Body of pancreas (tissue), 4 donors: Measurements from ENCODE around the gene PLPPR3.

Experiments
- POLR2A ChIP-seq, 3 donors: fragments of 450-650 bp; IDR thresholded peaks; one replicate each; pipeline ENCODE4 v1.6.1; 2016; ENCODE audit warnings: antibody characterized with exemption in 3 of 3, mild to moderate bottlenecking in 2 of 3
- TF ChIP-seq, protein P1 (sequence below), 7 experiments: fragments of 450-650 bp in 4 of 7; fragments of 200-600 bp in 3 of 7; sonication (generic) in 3 of 7; IDR thresholded peaks; one replicate each; pipeline ENCODE4 v1.5.1; 2016 to 2019; ENCODE audit warnings: antibody characterized with exemption in 7 of 7

DNA sequence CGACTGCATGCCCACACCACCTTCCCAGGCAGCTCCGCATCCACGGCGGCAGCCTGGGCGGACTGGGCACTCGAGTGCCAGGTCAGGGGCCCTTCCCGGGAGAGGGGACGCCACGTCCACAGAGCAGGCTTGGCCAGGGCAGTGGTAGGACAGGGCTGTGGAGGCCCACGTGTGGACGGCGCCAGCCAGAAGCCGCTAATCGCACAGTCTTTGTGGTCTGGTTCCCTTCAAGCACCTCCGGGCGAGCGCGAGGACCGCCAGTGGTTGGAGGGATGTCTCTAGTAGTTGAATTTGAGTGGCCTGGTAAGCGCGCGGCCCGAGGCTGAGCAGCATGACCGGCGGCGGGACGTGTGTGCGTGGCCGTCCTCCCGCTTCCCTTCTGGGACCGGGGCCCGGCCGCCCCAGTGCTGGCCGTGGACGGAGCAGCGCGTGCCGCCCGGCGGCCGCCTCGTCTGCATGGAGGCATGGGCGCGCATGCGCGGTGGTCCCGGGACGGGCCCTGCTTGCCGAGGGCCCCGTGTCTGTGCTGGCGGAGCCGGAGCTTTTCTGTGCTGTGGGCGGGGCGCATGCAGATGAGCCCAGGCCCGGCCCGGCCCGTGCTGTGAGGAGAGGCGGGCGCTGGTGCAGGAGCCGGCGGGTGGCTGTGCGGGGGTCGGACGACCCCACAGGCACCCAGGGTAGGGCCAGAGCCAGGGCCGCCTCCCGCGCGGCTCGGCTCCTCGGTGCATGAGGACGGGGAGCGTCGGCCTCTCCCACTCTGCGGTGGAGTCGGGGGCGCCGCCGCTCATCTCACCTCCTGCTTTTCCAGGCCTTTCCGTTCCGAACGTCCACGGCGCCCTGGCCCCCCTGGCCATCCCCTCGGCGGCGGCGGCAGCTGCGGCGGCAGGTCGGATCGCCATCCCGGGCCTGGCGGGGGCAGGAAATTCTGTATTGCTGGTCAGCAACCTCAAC is 15.9 kb downstream of the PLPPR3 start:
- TF ChIP-seq, protein P1, sequence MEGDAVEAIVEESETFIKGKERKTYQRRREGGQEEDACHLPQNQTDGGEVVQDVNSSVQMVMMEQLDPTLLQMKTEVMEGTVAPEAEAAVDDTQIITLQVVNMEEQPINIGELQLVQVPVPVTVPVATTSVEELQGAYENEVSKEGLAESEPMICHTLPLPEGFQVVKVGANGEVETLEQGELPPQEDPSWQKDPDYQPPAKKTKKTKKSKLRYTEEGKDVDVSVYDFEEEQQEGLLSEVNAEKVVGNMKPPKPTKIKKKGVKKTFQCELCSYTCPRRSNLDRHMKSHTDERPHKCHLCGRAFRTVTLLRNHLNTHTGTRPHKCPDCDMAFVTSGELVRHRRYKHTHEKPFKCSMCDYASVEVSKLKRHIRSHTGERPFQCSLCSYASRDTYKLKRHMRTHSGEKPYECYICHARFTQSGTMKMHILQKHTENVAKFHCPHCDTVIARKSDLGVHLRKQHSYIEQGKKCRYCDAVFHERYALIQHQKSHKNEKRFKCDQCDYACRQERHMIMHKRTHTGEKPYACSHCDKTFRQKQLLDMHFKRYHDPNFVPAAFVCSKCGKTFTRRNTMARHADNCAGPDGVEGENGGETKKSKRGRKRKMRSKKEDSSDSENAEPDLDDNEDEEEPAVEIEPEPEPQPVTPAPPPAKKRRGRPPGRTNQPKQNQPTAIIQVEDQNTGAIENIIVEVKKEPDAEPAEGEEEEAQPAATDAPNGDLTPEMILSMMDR (IDR thresholded peaks at IDR 0.05), result no peak
- TF ChIP-seq POLR2A (IDR thresholded peaks at IDR 0.05), result no peak
